HG03103 (cell line): ENCODE measurements around the gene RENBP.

Source experiments
- ATAC-seq: cut with Tn5 transposase; IDR thresholded peaks from one replicate; pipeline ENCODE4 v1.9.1; 2021; ENCODE audit warnings: low read depth; ENCODE audit not compliant: unreplicated experiment

RENBP gene

GRCh38 chrX:153956044-153956907, 11.8 kb upstream of the RENBP start:
- no peak for ATAC-seq

- no peak for ATAC-seq
Observed at GRCh38 chrX:153955228-153955732, 10.8 kb upstream of the RENBP start.

- ATAC-seq = no peak
Observed at GRCh38 chrX:153954558-153955227, 10.2 kb upstream of the RENBP start.

- no peak for ATAC-seq
Observed at GRCh38 chrX:153953892-153954557, 9.6 kb upstream of the RENBP start.

- ATAC-seq = no peak
Observed at GRCh38 chrX:153953342-153953830, 8.9 kb upstream of the RENBP start.

- ATAC-seq = no peak
Observed at GRCh38 chrX:153952373-153953026, 8.1 kb upstream of the RENBP start.

GRCh38 chrX:153951683-153952372, 7.4 kb upstream of the RENBP start:
- ATAC-seq = no peak

GRCh38 chrX:153950127-153950526, 5.7 kb upstream of the RENBP start:
- no peak for ATAC-seq

GRCh38 chrX:153948847-153949805, 4.7 kb upstream of the RENBP start:
- no peak for ATAC-seq

GRCh38 chrX:153948002-153948466, 3.6 kb upstream of the RENBP start:
- ATAC-seq = no peak

GRCh38 chrX:153947009-153947769, 2.7 kb upstream of the RENBP start:
- ATAC-seq = no peak

- ATAC-seq = no peak
Observed at GRCh38 chrX:153945956-153946943, 1.8 kb upstream of the RENBP start.

- ATAC-seq = no peak
Observed at GRCh38 chrX:153944800-153945150, 332 bp upstream of the RENBP start.

- ATAC-seq = no peak
Observed at GRCh38 chrX:153941336-153942252, 2.8 kb downstream of the RENBP start.

- no peak for ATAC-seq
Observed at GRCh38 chrX:153939573-153939972, 4.9 kb downstream of the RENBP start.

GRCh38 chrX:153938226-153938786, 6.1 kb downstream of the RENBP start:
- ATAC-seq = no peak
